Neuronal stem cell (in vitro differentiated cells): ENCODE data around the gene TMEM235.

Experiments used
- DNase-seq: peaks from one replicate; pipeline ENCODE4 v3.0.0-alpha.2; 2013; ENCODE audit warnings: low spot score
- H2AFZ ChIP-seq: one replicate; pipeline ENCODE4 v1.6.1; 2013; ENCODE audit warnings: mild to moderate bottlenecking, low read length, inconsistent platforms
- H2AK5ac ChIP-seq: 2 replicates; pipeline ENCODE4 v1.6.1; 2013; ENCODE audit warnings: low read depth, mild to moderate bottlenecking, inconsistent platforms, low read length, moderate library complexity, mixed read lengths
- H2BK120ac ChIP-seq: 2 replicates; pipeline ENCODE4 v1.6.1; 2013; ENCODE audit warnings: low read depth, mild to moderate bottlenecking, inconsistent platforms, low read length, moderate library complexity, mixed read lengths
- H2BK12ac ChIP-seq: one replicate; pipeline ENCODE4 v1.6.1; 2013; ENCODE audit warnings: low read length, inconsistent platforms
- H2BK15ac ChIP-seq: 2 replicates; pipeline ENCODE4 v1.6.1; 2013; ENCODE audit warnings: mild to moderate bottlenecking, low read length, inconsistent platforms, mixed read lengths
- H2BK5ac ChIP-seq: one replicate; pipeline ENCODE4 v1.6.1; 2013; ENCODE audit warnings: inconsistent platforms, mild to moderate bottlenecking, low read length, moderate library complexity
- H3K14ac ChIP-seq: one replicate; pipeline ENCODE4 v1.6.1; 2013; ENCODE audit warnings: low read length, inconsistent platforms
- H3K18ac ChIP-seq: 2 replicates; pipeline ENCODE4 v1.6.1; 2013; ENCODE audit warnings: low read length, inconsistent platforms
- H3K23ac ChIP-seq: 2 replicates; pipeline ENCODE4 v1.6.1; 2013; ENCODE audit warnings: low read depth, mild to moderate bottlenecking, mixed read lengths, low read length, inconsistent platforms; ENCODE audit not compliant: poor library complexity
- H3K27ac ChIP-seq: replicated peaks from 3 replicates; pipeline ENCODE4 v1.5.1; 2013; ENCODE audit warnings: low read length, inconsistent platforms
- H3K27me3 ChIP-seq, 3 experiments: 2 replicates each; pipeline ENCODE4 v1.6.1; 2013; ENCODE audit warnings: low read length in 3 of 3, mild to moderate bottlenecking in 2 of 3, inconsistent platforms in 1 of 3, low read depth in 1 of 3, mixed read lengths in 1 of 3, moderate library complexity in 1 of 3; ENCODE audit not compliant: control insufficient read depth in 3 of 3, insufficient read depth in 3 of 3
- H3K36me3 ChIP-seq, 2 donors: replicated peaks in 1 of 2; 2 replicates each; pipeline ENCODE4 v1.6.1; 2013; ENCODE audit warnings: low read length in 2 of 2; ENCODE audit not compliant: control insufficient read depth in 2 of 2, insufficient read depth in 2 of 2
- H3K4ac ChIP-seq: 2 replicates; pipeline ENCODE4 v1.6.1; 2013; ENCODE audit warnings: inconsistent platforms, mild to moderate bottlenecking, low read length, moderate library complexity
- H3K4me1 ChIP-seq, 2 donors: 1 replicate in 1 of 2; 2 replicates in 1 of 2; pipeline ENCODE4 v1.6.1; 2013; ENCODE audit warnings: low read length in 2 of 2, low read depth in 1 of 2; ENCODE audit not compliant: control insufficient read depth in 2 of 2, insufficient read depth in 1 of 2
- H3K4me2 ChIP-seq: one replicate; pipeline ENCODE4 v1.6.1; 2013; ENCODE audit warnings: mild to moderate bottlenecking, low read length, inconsistent platforms; ENCODE audit not compliant: insufficient read depth, poor library complexity, severe bottlenecking
- H3K4me3 ChIP-seq, 2 donors: 2 replicates each; pipeline ENCODE4 v1.5.1; 2013; ENCODE audit warnings: low read length in 2 of 2, mild to moderate bottlenecking in 2 of 2, inconsistent platforms in 1 of 2, moderate library complexity in 1 of 2
- H3K79me1 ChIP-seq: one replicate; pipeline ENCODE4 v1.6.1; 2013; ENCODE audit warnings: low read depth, mild to moderate bottlenecking, inconsistent platforms, low read length, moderate library complexity
- H3K9ac ChIP-seq: one replicate; pipeline ENCODE4 v1.6.1; 2013; ENCODE audit warnings: mild to moderate bottlenecking, low read depth, low read length, inconsistent platforms; ENCODE audit not compliant: poor library complexity
- H3K9me3 ChIP-seq, 2 donors: replicated peaks in 1 of 2; 2 replicates each; pipeline versions ENCODE3 to v1.6.1; 2013; ENCODE audit warnings: low read length in 2 of 2, mild to moderate bottlenecking in 2 of 2, inconsistent platforms in 1 of 2, low read depth in 1 of 2, mixed read lengths in 1 of 2, moderate library complexity in 1 of 2; ENCODE audit not compliant: control insufficient read depth in 2 of 2, insufficient read depth in 1 of 2
- H4K8ac ChIP-seq: one replicate; pipeline ENCODE4 v1.6.1; 2013; ENCODE audit warnings: low read depth, mild to moderate bottlenecking, inconsistent platforms, low read length, moderate library complexity
- H4K91ac ChIP-seq: one replicate; pipeline ENCODE4 v1.6.1; 2013; ENCODE audit warnings: low read length, low read depth, mild to moderate bottlenecking, inconsistent platforms; ENCODE audit not compliant: poor library complexity
- WGBS, 2 donors: extraction: QIAGEN DNeasy Blood & Tissue Kit; methylation state at CpG; one replicate each; pipeline ENCODE4 v1.1.7; 2013; ENCODE audit warnings: missing lambda C conversion rate in 2 of 2, mixed read lengths in 1 of 2; ENCODE audit not compliant: insufficient read length in 2 of 2, insufficient replicate concordance in 1 of 2; ENCODE audit errors: extremely low coverage in 2 of 2; 5-methylcytosine and 5-hydroxymethylcytosine counted together

Gene TMEM235

DNA sequence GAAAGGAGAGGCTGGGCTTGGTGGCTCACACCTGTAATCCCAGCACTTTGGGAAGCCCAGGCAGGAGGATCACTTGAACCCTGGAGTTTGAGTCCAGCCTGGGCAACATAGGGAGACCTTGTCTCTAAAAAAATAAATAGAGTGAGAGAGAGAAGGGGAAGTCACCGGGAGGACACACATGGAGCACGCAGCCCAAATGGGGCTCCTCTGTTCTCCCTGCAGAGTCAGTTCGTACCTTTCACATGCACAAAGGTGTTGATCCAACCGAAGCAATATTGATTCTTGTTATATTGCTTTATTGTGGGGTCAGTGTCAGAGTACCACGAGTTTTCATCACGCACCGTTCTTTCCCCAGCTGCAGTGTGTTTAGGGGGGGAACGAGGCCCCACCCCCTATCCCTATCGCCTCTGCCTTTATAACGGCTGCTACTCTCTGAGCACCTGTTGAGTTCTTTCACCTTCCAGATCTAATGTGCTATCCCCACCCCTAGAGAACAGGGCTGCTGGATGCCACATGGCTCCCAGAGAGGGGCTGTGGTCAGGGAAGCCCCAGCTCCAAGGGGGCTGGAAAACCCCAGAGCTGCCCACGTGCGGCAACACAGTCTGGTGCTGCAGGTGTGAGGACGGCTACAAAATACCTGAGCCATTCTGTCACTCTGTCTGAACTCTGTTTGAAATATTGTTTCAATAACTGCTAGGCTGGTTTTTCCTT lies 1.0 kb upstream of the TMEM235 start:
- no peak overlapping the region for H3K14ac ChIP-seq
- H2BK15ac ChIP-seq: no peak overlapping the region
- no peak overlapping the region for H3K4me3 ChIP-seq
- H3K23ac ChIP-seq: no peak overlapping the region
- no CpG with 5 or more reads among the region's 13 CpGs for WGBS, 2 donors
- H2AFZ ChIP-seq: peak overlapping the region; percentile 83
- H2AK5ac ChIP-seq: peak overlapping the region; percentile 60
- no peak overlapping the region for H3K27ac ChIP-seq
- peaks cover 0 to under 1% of the 10 kb centered on the region in 2 donors for H3K36me3 ChIP-seq
- no peak overlapping the region for H2BK5ac ChIP-seq
- no peak overlapping the region for H2BK12ac ChIP-seq
- no peak overlapping the region for H4K91ac ChIP-seq
- H3K79me1 ChIP-seq: peaks cover 1% of the 10 kb centered on the region
- H3K4me1 ChIP-seq: peaks cover 0 to 4% of the 10 kb centered on the region in 2 donors
- H3K9me3 ChIP-seq: peaks cover 0 to 4% of the 10 kb centered on the region in 2 donors
- H3K27me3 ChIP-seq: peaks cover 6 to 39% (median 29%) of the 10 kb centered on the region in 3 experiments
- no peak for DNase-seq
- H3K4me2 ChIP-seq: no peak overlapping the region
- H4K8ac ChIP-seq: no peak overlapping the region
- no peak overlapping the region for H2BK120ac ChIP-seq
- no peak overlapping the region for H3K18ac ChIP-seq
- H3K4ac ChIP-seq: peak overlapping the region; percentile 6
- H3K9ac ChIP-seq: no peak overlapping the region

DNA sequence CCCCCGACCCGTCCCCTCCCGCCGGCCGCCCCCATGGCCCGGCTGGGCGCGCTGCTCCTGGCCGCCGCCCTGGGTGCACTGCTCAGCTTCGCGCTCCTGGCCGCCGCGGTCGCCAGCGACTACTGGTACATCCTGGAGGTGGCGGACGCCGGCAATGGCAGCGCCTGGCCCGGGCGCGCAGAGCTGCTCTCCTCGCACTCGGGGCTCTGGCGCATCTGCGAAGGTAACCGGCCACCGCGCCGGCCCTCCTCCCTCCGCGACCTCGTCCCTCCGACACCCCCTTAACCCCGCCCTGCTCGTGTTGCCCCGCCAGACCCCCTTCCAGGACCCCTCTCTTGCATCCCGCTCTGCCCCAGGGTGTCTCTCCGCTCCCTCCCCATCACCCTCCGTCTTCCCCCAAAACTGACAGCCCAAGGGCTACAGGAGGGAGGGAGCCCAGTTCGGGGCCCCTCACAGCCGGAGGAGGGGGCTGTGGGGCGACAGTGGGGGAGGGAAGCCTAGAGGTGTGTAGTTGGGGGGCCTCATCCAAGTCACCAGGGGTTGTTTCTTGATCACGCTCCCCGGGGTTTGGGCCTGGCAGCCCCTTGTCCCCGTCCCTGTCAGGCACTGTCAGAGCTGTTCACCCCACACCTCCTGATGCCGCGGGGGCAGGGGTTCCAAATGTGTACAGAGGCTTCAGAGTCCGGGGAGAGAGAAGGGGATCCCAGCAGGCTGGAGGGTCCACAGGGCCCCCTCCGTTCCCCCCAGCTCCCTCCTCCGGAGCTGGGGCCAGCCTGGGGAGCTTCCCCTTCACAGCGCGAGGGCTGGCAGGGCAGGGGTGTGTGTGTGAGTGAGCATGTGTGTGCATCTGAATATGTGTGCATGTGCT lies 794 bp downstream of the TMEM235 start:
- H3K23ac ChIP-seq: no peak overlapping the region
- no peak overlapping the region for H4K8ac ChIP-seq
- peak overlapping the region; percentile 52 for H3K18ac ChIP-seq
- H3K4me3 ChIP-seq: peak overlapping the region in 1 of 2 donors; percentile 71
- H2BK120ac ChIP-seq: no peak overlapping the region
- H3K27ac ChIP-seq: no peak overlapping the region
- peak overlapping the region; percentile 23 for H2BK15ac ChIP-seq
- H2BK5ac ChIP-seq: no peak overlapping the region
- no peaks in the 10 kb centered on the region for H3K36me3 ChIP-seq
- H4K91ac ChIP-seq: no peak overlapping the region
- peak overlapping the region; percentile 83 for H2AFZ ChIP-seq
- peaks cover 1% of the 10 kb centered on the region for H3K79me1 ChIP-seq
- peak overlapping the region; percentile 21 for H2AK5ac ChIP-seq
- no CpG with 5 or more reads among the region's 55 CpGs for WGBS, 2 donors
- no peak overlapping the region for H3K4ac ChIP-seq
- DNase-seq: no peak
- peaks cover 0 to 6% of the 10 kb centered on the region in 2 donors for H3K4me1 ChIP-seq
- no peak overlapping the region for H2BK12ac ChIP-seq
- no peak overlapping the region for H3K9ac ChIP-seq
- peaks cover 6 to 39% (median 29%) of the 10 kb centered on the region in 3 experiments for H3K27me3 ChIP-seq
- no peak overlapping the region for H3K14ac ChIP-seq
- peak overlapping the region; percentile 58 for H3K4me2 ChIP-seq
- peaks cover 0 to 3% of the 10 kb centered on the region in 2 donors for H3K9me3 ChIP-seq

DNA sequence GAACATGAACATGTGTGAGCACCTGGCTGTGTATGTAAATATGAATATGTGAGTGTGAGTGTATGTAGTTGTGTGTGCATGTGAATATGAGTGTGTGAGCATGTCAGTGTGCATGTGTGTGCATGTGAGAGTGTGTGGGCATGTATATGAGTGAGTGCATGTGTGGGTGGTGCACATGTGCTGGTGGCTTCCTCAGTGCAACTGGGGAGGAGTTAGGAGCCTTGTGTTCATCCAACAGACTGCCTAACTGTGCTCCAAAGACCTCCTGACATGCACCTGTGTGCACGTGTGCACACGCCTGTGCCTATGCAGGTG lies 1.4 kb downstream of the TMEM235 start:
- H3K4me1 ChIP-seq: peaks cover 0 to 7% of the 10 kb centered on the region in 2 donors
- no peak overlapping the region for H3K14ac ChIP-seq
- no peak for DNase-seq
- H2AK5ac ChIP-seq: no peak overlapping the region
- H3K4ac ChIP-seq: no peak overlapping the region
- no peak overlapping the region for H3K9ac ChIP-seq
- peak overlapping the region; percentile 23 for H2BK15ac ChIP-seq
- no peak overlapping the region for H4K91ac ChIP-seq
- H3K27ac ChIP-seq: no peak overlapping the region
- H2AFZ ChIP-seq: no peak overlapping the region
- no peak overlapping the region for H3K23ac ChIP-seq
- no peaks in the 10 kb centered on the region for H3K36me3 ChIP-seq
- H2BK5ac ChIP-seq: no peak overlapping the region
- WGBS, 2 donors: no CpG with 5 or more reads among the region's 2 CpGs
- peaks cover 1% of the 10 kb centered on the region for H3K79me1 ChIP-seq
- H3K27me3 ChIP-seq: peaks cover 6 to 42% (median 29%) of the 10 kb centered on the region in 3 experiments
- H3K4me2 ChIP-seq: no peak overlapping the region
- no peak overlapping the region for H2BK12ac ChIP-seq
- H4K8ac ChIP-seq: no peak overlapping the region
- peak overlapping the region in 1 of 2 donors; percentile 37 for H3K4me3 ChIP-seq
- no peak overlapping the region for H3K18ac ChIP-seq
- no peak overlapping the region for H2BK120ac ChIP-seq
- peaks cover 0 to 3% of the 10 kb centered on the region in 2 donors for H3K9me3 ChIP-seq

DNA sequence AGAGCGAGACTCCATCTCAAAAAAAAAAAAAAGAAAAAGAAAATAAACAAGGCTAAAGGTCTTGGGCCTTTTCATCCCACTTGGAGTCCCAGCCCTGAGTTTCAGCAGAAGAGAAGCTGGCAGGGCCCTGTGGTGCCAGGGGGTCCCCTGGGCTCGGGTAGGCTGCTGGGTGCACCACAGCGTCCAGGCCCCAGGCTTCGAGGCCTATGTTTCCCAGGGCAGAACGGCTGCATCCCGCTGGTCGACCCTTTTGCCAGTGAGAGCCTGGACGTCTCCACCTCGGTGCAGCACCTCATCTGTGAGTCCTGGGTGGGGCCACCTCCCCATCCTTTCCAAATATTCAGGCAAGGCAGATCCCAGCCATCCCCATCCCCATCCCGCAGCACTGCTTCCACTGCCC lies 2.2 kb downstream of the TMEM235 start:
- no peak overlapping the region for H2BK120ac ChIP-seq
- peaks cover 0 to 7% of the 10 kb centered on the region in 2 donors for H3K4me1 ChIP-seq
- H2AK5ac ChIP-seq: peak overlapping the region; percentile 6
- H4K8ac ChIP-seq: no peak overlapping the region
- H3K23ac ChIP-seq: peak overlapping the region; percentile 34
- H2BK15ac ChIP-seq: peak overlapping the region; percentile 7
- no peak overlapping the region for H3K27ac ChIP-seq
- H3K9me3 ChIP-seq: peaks cover 0 to 3% of the 10 kb centered on the region in 2 donors
- DNase-seq: no peak
- WGBS, 2 donors: no CpG with 5 or more reads among the region's 10 CpGs
- no peak overlapping the region for H3K18ac ChIP-seq
- no peaks in the 10 kb centered on the region for H3K36me3 ChIP-seq
- peaks cover 1% of the 10 kb centered on the region for H3K79me1 ChIP-seq
- no peak overlapping the region for H3K4me2 ChIP-seq
- no peak overlapping the region for H2BK5ac ChIP-seq
- no peak overlapping the region for H3K4me3 ChIP-seq
- no peak overlapping the region for H2AFZ ChIP-seq
- no peak overlapping the region for H3K14ac ChIP-seq
- no peak overlapping the region for H2BK12ac ChIP-seq
- H3K4ac ChIP-seq: no peak overlapping the region
- no peak overlapping the region for H4K91ac ChIP-seq
- peaks cover 6 to 50% (median 29%) of the 10 kb centered on the region in 3 experiments for H3K27me3 ChIP-seq
- H3K9ac ChIP-seq: no peak overlapping the region
